ENCODE measurements around the gene BMP6. TPM values are rescaled to one million over a fixed set of nuclear protein-coding genes. Genes with fewer than 3 reads are reported as not detected.
"Not testable (repeated sequence)": the region's sequence is repeated elsewhere in the genome, so short reads cannot be mapped to it uniquely, and the experiment has no call there.

BMP6 gene
- total RNA-seq, 1 donor from 2014 or later: 0.44 TPM

- no peaks in the 10 kb centered on the region for H3K9me3 Mint-ChIP-seq
- no peak for DNase-seq (ENCODE audit: low read depth, low spot score)
- H3K27me3 Mint-ChIP-seq (ENCODE audit: low read depth): no peaks in the 10 kb centered on the region
- TF ChIP-seq, protein P1, sequence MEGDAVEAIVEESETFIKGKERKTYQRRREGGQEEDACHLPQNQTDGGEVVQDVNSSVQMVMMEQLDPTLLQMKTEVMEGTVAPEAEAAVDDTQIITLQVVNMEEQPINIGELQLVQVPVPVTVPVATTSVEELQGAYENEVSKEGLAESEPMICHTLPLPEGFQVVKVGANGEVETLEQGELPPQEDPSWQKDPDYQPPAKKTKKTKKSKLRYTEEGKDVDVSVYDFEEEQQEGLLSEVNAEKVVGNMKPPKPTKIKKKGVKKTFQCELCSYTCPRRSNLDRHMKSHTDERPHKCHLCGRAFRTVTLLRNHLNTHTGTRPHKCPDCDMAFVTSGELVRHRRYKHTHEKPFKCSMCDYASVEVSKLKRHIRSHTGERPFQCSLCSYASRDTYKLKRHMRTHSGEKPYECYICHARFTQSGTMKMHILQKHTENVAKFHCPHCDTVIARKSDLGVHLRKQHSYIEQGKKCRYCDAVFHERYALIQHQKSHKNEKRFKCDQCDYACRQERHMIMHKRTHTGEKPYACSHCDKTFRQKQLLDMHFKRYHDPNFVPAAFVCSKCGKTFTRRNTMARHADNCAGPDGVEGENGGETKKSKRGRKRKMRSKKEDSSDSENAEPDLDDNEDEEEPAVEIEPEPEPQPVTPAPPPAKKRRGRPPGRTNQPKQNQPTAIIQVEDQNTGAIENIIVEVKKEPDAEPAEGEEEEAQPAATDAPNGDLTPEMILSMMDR (conservative IDR thresholded peaks at IDR 0.05): no peak
- H3K4me3 Mint-ChIP-seq: no peak overlapping the region
- no peaks in the 10 kb centered on the region for H3K36me3 Mint-ChIP-seq (ENCODE audit: low read depth)
- no peak overlapping the region for H3K27ac Mint-ChIP-seq (ENCODE audit: unreplicated experiment)
- no peaks in the 10 kb centered on the region for H3K4me1 Mint-ChIP-seq
These were observed 87.8 kb downstream of the BMP6 start for GRCh38 chr6:7813704-7814103.

DNA sequence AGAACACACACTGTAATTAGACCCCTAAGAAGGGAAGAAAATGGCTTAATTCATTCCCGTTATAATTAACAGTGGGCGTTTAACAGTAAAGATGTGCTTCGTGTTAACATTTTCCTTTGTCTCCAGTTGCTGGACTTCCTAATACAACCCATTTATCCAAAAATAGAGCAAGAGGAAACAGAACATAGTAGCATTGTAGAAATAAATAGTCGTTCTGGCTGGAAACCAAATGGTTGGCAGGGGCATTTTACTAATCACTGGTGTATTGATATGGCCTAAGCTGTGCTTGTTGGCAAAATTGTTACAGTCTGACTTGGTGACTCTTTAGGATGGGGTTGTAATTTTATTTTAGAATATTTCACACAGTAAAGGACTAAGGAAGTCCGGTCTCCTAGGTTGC, 89.8 kb downstream of the BMP6 start:
- H3K4me1 Mint-ChIP-seq: no peaks in the 10 kb centered on the region
- H3K27ac Mint-ChIP-seq (ENCODE audit: unreplicated experiment): no peak overlapping the region
- DNase-seq (ENCODE audit: low read depth, low spot score): no peak
- H3K4me3 Mint-ChIP-seq: no peak overlapping the region
- no peaks in the 10 kb centered on the region for H3K36me3 Mint-ChIP-seq (ENCODE audit: low read depth)
- no peaks in the 10 kb centered on the region for H3K9me3 Mint-ChIP-seq
- no peaks in the 10 kb centered on the region for H3K27me3 Mint-ChIP-seq (ENCODE audit: low read depth)
- TF ChIP-seq, protein P1 (conservative IDR thresholded peaks at IDR 0.05): no peak

DNA sequence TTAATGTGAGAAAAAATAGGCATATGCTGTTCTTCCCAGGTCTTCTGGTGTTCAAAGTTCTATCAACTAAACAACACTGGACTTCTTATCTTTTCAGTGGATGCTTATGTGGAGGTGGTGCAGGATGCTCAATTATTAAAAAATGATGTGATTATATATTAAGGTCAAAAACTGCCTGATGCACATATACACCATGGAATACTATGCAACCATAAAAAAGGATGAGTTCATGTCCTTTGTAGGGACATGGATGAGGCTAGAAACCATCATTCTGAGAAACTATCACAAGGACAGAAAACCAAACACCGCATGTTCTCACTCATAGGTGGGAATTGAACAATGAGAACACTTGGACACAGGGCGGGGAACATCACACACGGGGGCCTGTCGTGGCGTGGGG, 91.3 kb downstream of the BMP6 start:
- not testable (repeated sequence) for H3K9me3 Mint-ChIP-seq; H3K27ac Mint-ChIP-seq (ENCODE audit: unreplicated experiment); H3K27me3 Mint-ChIP-seq (ENCODE audit: low read depth); DNase-seq (ENCODE audit: low read depth, low spot score); H3K4me3 Mint-ChIP-seq; H3K36me3 Mint-ChIP-seq (ENCODE audit: low read depth); H3K4me1 Mint-ChIP-seq

DNA sequence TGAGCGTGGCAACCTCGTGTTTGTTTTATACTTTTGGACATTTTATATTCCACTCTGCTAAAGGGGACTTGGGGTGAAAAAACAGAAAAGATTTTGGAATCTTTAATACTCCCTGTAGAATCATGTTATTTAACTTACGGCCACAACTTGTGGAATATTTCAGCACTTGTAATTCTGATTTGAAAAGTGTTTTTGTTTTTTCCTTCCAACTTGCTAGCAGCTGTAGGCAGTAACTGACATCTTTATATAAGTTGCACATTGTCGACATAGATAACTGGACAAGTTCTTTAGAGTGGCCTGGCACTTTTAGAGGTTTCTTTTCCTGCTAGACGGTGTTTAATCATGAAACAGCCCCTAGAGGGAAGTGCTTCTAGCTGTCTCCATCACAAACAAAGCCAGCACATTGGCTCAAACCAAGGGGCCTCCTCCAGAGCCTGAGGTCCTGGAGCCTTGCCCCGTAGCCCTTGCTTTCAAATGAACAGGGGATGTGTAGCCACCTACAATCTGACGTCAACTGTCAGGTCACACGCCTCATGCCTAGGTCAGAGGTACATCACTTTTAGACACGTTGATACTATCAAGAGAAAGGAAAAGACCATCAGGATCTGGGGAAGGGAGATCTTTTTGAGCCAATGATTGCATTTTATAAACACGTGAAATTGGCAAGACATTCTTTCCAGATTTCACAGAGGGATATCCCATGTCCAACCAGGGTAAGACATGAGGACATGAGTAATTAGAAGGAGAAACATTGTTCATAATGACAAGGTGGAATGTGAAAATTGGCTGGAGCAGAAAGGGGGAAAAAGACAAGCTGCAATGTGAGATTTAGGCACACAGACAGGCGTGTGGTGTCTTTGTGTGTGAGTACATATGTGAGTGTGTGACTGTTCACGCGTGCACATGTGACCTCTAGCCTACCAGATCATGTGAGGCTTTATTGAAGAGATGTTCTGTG, 92.6 kb downstream of the BMP6 start:
- no peaks in the 10 kb centered on the region for H3K27me3 Mint-ChIP-seq (ENCODE audit: low read depth)
- H3K36me3 Mint-ChIP-seq (ENCODE audit: low read depth): no peaks in the 10 kb centered on the region
- H3K4me1 Mint-ChIP-seq: no peaks in the 10 kb centered on the region
- H3K9me3 Mint-ChIP-seq: no peaks in the 10 kb centered on the region
- no peak overlapping the region for H3K4me3 Mint-ChIP-seq
- H3K27ac Mint-ChIP-seq (ENCODE audit: unreplicated experiment): no peak overlapping the region
- DNase-seq (ENCODE audit: low read depth, low spot score): no peak
- TF ChIP-seq, protein P1 (conservative IDR thresholded peaks at IDR 0.05): no peak

GRCh38 chr6:7819431-7820015, 93.6 kb downstream of the BMP6 start:
- Mint-ChIP-seq H3K36me3 (ENCODE audit: low read depth) (no peaks in the 10 kb centered on the region), H3K9me3 (no peaks in the 10 kb centered on the region), H3K27me3 (ENCODE audit: low read depth) (no peaks in the 10 kb centered on the region), H3K4me3 (no peak overlapping the region), H3K4me1 (no peaks in the 10 kb centered on the region), H3K27ac (ENCODE audit: unreplicated experiment) (no peak overlapping the region)
- TF ChIP-seq, protein P1 (conservative IDR thresholded peaks at IDR 0.05): no peak
- no peak for DNase-seq (ENCODE audit: low read depth, low spot score)

- Mint-ChIP-seq H3K36me3 (ENCODE audit: low read depth) (no peaks in the 10 kb centered on the region), H3K9me3 (no peaks in the 10 kb centered on the region), H3K27ac (ENCODE audit: unreplicated experiment) (no peak overlapping the region), H3K4me3 (no peak overlapping the region), H3K4me1 (no peaks in the 10 kb centered on the region), H3K27me3 (ENCODE audit: low read depth) (no peaks in the 10 kb centered on the region)
- no peak for DNase-seq (ENCODE audit: low read depth, low spot score)
- TF ChIP-seq, protein P1 (conservative IDR thresholded peaks at IDR 0.05): no peak
These were observed 94.5 kb downstream of the BMP6 start for GRCh38 chr6:7820288-7820835.
